Nephron progenitor cell (in vitro differentiated cells): ENCODE results near the gene LIN37.
"Not testable (repeated sequence)": the region's sequence is repeated elsewhere in the genome, so short reads cannot be mapped to it uniquely, and the experiment has no call there.

Source experiments
- DNase-seq: peaks from one replicate; pipeline ENCODE4 v3.0.0; 2021
- H3K27ac Mint-ChIP-seq: 2 replicates; pipeline ENCODE4 v1.8.0; 2021; ENCODE audit warnings: mild to moderate bottlenecking, moderate library complexity, mixed read lengths
- H3K27me3 Mint-ChIP-seq: 2 replicates; pipeline ENCODE4 v1.8.0; 2021; ENCODE audit warnings: mild to moderate bottlenecking, low read depth, mixed read lengths; ENCODE audit not compliant: poor library complexity
- H3K36me3 Mint-ChIP-seq: 2 replicates; pipeline ENCODE4 v1.8.0; 2021; ENCODE audit warnings: low read depth, mixed read lengths
- H3K4me1 Mint-ChIP-seq: 2 replicates; pipeline ENCODE4 v1.8.0; 2021; ENCODE audit warnings: mixed read lengths
- H3K4me3 Mint-ChIP-seq: 2 replicates; pipeline ENCODE4 v1.8.0; 2021; ENCODE audit warnings: mild to moderate bottlenecking, moderate library complexity, mixed read lengths
- H3K9me3 Mint-ChIP-seq: 2 replicates; pipeline ENCODE4 v1.8.0; 2021; ENCODE audit warnings: mild to moderate bottlenecking, moderate library complexity, mixed read lengths
- TF ChIP-seq, protein P1 (sequence below): fragments of 200-600 bp; sonication (generic); IDR thresholded peaks from 2 replicates; pipeline ENCODE4 v1.5.0; 2021; ENCODE audit warnings: antibody characterized with exemption

The LIN37 gene

DNA sequence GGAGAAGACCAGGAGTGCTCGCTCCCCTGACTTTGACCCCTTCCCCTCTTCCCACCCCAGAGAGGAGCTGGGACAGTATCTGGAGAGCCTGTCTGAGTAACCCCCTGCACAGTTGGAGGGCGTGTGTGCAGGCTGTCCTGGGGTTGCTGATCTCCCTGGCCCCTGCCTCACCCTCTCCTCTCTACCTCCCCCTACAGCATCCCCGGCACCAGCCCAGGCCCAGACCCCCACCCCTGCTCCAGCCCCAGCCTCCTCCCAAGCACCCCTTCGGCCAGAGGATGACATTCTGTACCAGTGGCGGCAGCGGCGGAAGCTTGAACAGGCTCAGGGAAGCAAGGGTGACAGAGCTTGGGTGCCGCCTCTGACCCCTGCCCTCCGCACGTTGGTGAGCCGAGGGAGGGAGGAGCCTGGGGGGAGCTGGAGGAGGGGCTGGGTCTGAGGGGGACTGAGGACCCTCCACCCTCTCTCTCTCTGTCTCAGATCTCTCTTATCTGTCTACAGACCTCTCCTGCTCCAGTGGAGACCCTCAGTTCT is 18.3 kb downstream of the LIN37 start:
- Mint-ChIP-seq H3K36me3 (peaks cover 33% of the 10 kb centered on the region), H3K4me1 (peaks cover 36% of the 10 kb centered on the region), H3K4me3 (no peak overlapping the region), H3K27ac (no peak overlapping the region), H3K9me3 (no peaks in the 10 kb centered on the region), H3K27me3 (peaks cover 3% of the 10 kb centered on the region)
- no peak for DNase-seq
- TF ChIP-seq, protein P1, sequence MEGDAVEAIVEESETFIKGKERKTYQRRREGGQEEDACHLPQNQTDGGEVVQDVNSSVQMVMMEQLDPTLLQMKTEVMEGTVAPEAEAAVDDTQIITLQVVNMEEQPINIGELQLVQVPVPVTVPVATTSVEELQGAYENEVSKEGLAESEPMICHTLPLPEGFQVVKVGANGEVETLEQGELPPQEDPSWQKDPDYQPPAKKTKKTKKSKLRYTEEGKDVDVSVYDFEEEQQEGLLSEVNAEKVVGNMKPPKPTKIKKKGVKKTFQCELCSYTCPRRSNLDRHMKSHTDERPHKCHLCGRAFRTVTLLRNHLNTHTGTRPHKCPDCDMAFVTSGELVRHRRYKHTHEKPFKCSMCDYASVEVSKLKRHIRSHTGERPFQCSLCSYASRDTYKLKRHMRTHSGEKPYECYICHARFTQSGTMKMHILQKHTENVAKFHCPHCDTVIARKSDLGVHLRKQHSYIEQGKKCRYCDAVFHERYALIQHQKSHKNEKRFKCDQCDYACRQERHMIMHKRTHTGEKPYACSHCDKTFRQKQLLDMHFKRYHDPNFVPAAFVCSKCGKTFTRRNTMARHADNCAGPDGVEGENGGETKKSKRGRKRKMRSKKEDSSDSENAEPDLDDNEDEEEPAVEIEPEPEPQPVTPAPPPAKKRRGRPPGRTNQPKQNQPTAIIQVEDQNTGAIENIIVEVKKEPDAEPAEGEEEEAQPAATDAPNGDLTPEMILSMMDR = no peak

DNA sequence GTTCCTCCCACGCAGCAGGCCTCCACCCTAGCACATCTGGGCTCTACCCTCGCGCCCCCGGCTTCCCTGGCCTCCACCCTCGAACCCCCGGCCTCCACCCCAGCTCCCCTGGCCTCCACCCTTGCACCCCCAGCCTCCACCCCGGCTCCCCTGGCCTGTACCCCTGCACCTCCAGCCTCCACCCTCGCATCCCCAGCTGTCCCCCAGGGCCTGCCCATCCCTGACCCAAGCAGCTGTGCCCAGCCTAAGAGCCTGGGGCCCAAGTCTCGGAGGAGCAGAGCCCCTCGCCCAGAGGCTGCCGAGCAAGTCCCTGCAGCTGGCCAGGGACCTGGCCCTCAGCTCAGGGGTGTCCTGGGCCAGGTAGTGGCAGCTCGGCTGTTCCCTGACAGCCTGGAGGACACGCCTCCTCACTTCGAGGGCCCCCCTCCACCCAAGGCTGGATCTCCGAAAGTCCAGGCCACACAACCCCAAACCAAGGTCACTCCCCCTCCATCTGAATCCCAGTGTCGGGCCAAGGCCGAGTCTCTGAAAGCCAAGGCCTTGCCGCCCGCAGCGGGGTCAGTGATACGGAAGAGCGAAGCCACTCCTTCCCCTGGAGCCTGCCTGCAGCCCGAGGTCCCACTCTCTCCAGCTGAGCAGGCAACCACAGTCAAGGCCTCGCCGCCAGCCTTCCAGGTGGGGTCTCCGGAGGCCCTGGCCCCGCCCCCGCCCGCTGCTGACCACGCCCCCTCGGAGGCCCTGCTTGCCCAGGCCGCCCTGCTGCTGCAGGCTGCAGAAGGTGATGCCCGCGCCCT is 19.1 kb downstream of the LIN37 start:
- H3K27ac Mint-ChIP-seq = peak overlapping the region; percentile 78

DNA sequence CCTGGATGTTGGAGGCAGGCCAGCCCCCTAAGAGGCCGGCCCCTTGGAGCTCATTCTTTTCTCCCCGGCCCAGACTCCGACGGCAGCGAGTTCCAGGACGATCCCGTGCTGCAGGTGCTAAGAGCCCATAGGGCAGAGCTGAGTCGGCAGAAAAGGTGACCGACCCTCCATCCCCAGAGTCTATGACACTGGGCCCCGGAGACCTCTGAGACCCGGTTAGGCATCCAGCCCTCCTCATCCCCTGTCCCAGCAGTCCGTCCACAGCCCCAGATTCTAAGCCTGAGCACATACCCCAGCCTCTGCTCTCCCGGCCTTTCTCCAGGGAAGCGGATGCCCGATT is 19.7 kb downstream of the LIN37 start:
- TF ChIP-seq, protein P1 = no peak
- Mint-ChIP-seq H3K36me3 (peaks cover 26% of the 10 kb centered on the region), H3K27me3 (peaks cover 3% of the 10 kb centered on the region), H3K4me3 (no peak overlapping the region), H3K4me1 (peaks cover 36% of the 10 kb centered on the region), H3K9me3 (no peaks in the 10 kb centered on the region), H3K27ac (no peak overlapping the region)
- DNase-seq = no peak

More for the DNA sequence above, 19.1 kb downstream of the LIN37 start:
- peaks cover 26% of the 10 kb centered on the region for H3K36me3 Mint-ChIP-seq
- H3K27me3 Mint-ChIP-seq = peaks cover 3% of the 10 kb centered on the region
- peaks cover 36% of the 10 kb centered on the region for H3K4me1 Mint-ChIP-seq
- H3K9me3 Mint-ChIP-seq = no peaks in the 10 kb centered on the region
- no peak overlapping the region for H3K4me3 Mint-ChIP-seq
- peak; percentile 91 for DNase-seq
- TF ChIP-seq, protein P1 = no peak

DNA sequence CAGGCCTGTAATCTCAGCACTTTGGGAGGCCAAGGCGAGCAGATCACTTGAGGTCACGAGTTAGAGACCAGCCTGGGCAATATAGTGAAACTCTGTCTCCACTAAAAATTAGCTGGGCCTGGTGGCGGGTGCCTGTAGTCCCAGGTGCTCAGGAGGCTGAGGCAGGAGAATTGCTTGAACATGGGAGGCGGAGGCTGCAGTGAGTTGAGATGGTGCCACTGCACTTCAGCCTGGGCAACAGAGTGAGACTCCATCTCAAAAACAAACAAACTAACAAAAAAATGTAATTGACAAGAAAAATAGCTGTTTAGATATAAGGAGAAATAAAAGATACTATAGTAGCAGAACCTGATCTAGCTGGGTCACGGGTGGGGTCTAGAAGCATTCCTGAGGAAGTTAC is 24.0 kb downstream of the LIN37 start:
- H3K36me3 Mint-ChIP-seq = peaks cover 17% of the 10 kb centered on the region
- DNase-seq, H3K27me3 Mint-ChIP-seq, H3K9me3 Mint-ChIP-seq, H3K27ac Mint-ChIP-seq, H3K4me3 Mint-ChIP-seq: not testable (repeated sequence)
- H3K4me1 Mint-ChIP-seq = peaks cover 45% of the 10 kb centered on the region

DNA sequence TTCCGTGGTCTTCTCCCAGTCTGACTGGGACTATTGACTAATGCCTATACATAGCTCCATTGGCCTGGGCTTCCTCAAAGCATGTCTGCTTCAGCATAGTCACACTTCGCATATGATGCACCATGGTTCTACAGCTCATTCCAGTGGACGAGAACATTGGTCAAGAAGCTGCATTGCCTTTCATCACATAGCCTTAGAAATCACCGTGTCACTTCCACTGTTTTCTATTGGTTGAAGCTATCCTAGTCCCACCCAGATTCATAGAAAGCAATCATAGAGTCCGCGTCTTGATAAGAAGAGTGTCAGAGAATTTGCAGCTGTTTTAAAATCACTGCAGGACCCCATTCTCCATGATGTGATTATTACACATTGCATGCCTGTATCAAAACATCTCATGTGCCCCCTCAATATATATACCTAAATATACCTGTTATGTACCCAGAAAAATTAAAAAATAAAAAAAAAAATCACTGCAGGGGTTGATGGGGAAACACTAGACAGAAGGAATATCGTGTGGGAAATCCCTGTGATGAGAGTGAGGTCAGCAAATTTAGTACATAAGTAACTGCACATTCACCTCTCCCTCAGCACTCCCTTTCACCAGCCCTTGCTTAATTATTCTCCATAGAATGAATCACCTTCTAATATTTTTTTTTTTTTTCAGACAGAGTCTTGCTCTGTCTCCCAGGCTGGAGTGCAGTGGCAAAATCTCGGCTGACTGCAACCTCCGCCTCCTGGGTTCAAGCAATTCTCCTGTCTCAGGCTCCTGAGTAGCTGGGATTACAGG is 24.8 kb downstream of the LIN37 start:
- H3K27ac Mint-ChIP-seq = no peak overlapping the region

More for the DNA sequence above, 24.8 kb downstream of the LIN37 start:
- no peaks in the 10 kb centered on the region for H3K9me3 Mint-ChIP-seq
- H3K27me3 Mint-ChIP-seq = peaks cover 10% of the 10 kb centered on the region
- peaks cover 43% of the 10 kb centered on the region for H3K4me1 Mint-ChIP-seq
- TF ChIP-seq, protein P1 = no peak
- peaks cover 17% of the 10 kb centered on the region for H3K36me3 Mint-ChIP-seq
- no peak overlapping the region for H3K4me3 Mint-ChIP-seq
- DNase-seq = no peak
